Panc1 (cell line): ENCODE measurements around the gene KCNT1. TPM values are rescaled to one million over a fixed set of nuclear protein-coding genes. Genes with fewer than 3 reads are reported as not detected.

Experiments used
- ATAC-seq: fragments of 200-7000 bp; cut with Tn5 transposase; 2 replicates; pipeline ENCODE4 v1.9.1; 2020; ENCODE audit warnings: mild to moderate bottlenecking, moderate library complexity
- BruUV-seq: library from RNA; stranded (reverse); fragments of 400-500 nt; replicated peaks from 2 replicates; lab custom pipeline; 2021; lab: Mats Ljungman, UMichigan
- CTCF ChIA-PET: fragments of 300-600 bp; sonication (Branson Sonifier 250); formaldehyde crosslinking; loops from one replicate; lab custom pipeline; 2022; ENCODE audit warnings: antibody characterized with exemption; lab: Charles Lee
- POLR2A ChIA-PET: fragments of 300-600 bp; sonication (Branson Sonifier 250); formaldehyde crosslinking; loops from one replicate; lab custom pipeline; 2022; ENCODE audit warnings: antibody characterized with exemption; lab: Charles Lee
- DNase-seq: peaks from one replicate; pipeline ENCODE4 v3.0.0-alpha.2; 2010; ENCODE audit warnings: low read depth, low spot score
- H3K27ac ChIP-seq: 2 replicates; pipeline ENCODE4 v1.5.1; 2011; ENCODE audit warnings: mild to moderate bottlenecking, low read length, inconsistent platforms
- H3K27me3 ChIP-seq: fragments of 200-500 bp; sonication (Bioruptor generic); 2 replicates; pipeline ENCODE4 v1.6.0; 2014; ENCODE audit warnings: low read length, inconsistent platforms; ENCODE audit not compliant: control insufficient read depth, insufficient read depth
- H3K36me3 ChIP-seq: fragments of 200-500 bp; sonication (Bioruptor generic); 2 replicates; pipeline ENCODE4 v1.5.1; 2014; ENCODE audit warnings: inconsistent platforms, mild to moderate bottlenecking, low read length, moderate library complexity; ENCODE audit not compliant: control insufficient read depth, insufficient read depth
- H3K4me1 ChIP-seq: 2 replicates; pipeline ENCODE4 v1.5.1; 2011; ENCODE audit warnings: inconsistent platforms, mild to moderate bottlenecking, low read length, moderate library complexity; ENCODE audit not compliant: control insufficient read depth, insufficient read depth
- H3K4me3 ChIP-seq, 2 experiments: 2 replicates each; pipeline ENCODE4 v1.5.1; 2011 to 2012; ENCODE audit warnings: low read depth in 2 of 2, low read length in 2 of 2, mild to moderate bottlenecking in 2 of 2, inconsistent platforms in 1 of 2, moderate library complexity in 1 of 2
- H3K9me3 ChIP-seq: fragments of 200-500 bp; sonication (Bioruptor generic); 2 replicates; pipeline ENCODE4 v1.5.1; 2014; ENCODE audit warnings: low read depth, mild to moderate bottlenecking, inconsistent platforms, low read length, moderate library complexity; ENCODE audit not compliant: control insufficient read depth, insufficient read depth
- POLR2AphosphoS5 ChIP-seq: IDR thresholded peaks from 2 replicates; pipeline ENCODE4 v1.6.1; 2012; ENCODE audit warnings: mild to moderate bottlenecking, low read depth, low read length, moderate library complexity
- REST ChIP-seq, 2 experiments: IDR thresholded peaks; 2 replicates each; pipeline ENCODE4 v1.6.1; 2011 to 2012; ENCODE audit warnings: low read depth in 2 of 2, control low read depth in 1 of 2, low read length in 1 of 2, mild to moderate bottlenecking in 1 of 2, moderate library complexity in 1 of 2; ENCODE audit not compliant: insufficient read depth in 1 of 2
- SIN3A ChIP-seq: IDR thresholded peaks from 2 replicates; pipeline ENCODE4 v1.6.1; 2012; ENCODE audit warnings: low read depth, mild to moderate bottlenecking, low read length, moderate library complexity, borderline replicate concordance; ENCODE audit not compliant: insufficient read depth
- TCF7L2 ChIP-seq: IDR thresholded peaks from 2 replicates; pipeline ENCODE4 v1.6.1; 2011; ENCODE audit warnings: mild to moderate bottlenecking, low read depth, low read length, inconsistent platforms
- in situ Hi-C: cut with HindIII; loops from 2 replicates; pipeline ENCODE4 v1.10.0; 2016; ENCODE audit warnings: low sequenced_read_pairs, low pct_unique_long_range_greater_than_20kb
- intact Hi-C: fragments of 100-400 bp; cut with micrococcal nuclease; formaldehyde crosslinking; loops from one replicate; pipeline ENCODE4 v1.10.0; 2022; ENCODE audit not compliant: unreplicated experiment
- total RNA-seq: library from RNA; stranded (reverse); gene quantifications from one replicate; pipeline ENCODE4 v1.2.1, GENCODE V29; 2021; ENCODE audit not compliant: unreplicated experiment
- TF ChIP-seq, protein P1 (sequence below): fragments of 450-650 bp; IDR thresholded peaks from 2 replicates; pipeline ENCODE4 v1.5.1; 2017; ENCODE audit warnings: mild to moderate bottlenecking

Gene KCNT1
- total RNA-seq, 1 experiment from 2014 or later, result not detected

DNA sequence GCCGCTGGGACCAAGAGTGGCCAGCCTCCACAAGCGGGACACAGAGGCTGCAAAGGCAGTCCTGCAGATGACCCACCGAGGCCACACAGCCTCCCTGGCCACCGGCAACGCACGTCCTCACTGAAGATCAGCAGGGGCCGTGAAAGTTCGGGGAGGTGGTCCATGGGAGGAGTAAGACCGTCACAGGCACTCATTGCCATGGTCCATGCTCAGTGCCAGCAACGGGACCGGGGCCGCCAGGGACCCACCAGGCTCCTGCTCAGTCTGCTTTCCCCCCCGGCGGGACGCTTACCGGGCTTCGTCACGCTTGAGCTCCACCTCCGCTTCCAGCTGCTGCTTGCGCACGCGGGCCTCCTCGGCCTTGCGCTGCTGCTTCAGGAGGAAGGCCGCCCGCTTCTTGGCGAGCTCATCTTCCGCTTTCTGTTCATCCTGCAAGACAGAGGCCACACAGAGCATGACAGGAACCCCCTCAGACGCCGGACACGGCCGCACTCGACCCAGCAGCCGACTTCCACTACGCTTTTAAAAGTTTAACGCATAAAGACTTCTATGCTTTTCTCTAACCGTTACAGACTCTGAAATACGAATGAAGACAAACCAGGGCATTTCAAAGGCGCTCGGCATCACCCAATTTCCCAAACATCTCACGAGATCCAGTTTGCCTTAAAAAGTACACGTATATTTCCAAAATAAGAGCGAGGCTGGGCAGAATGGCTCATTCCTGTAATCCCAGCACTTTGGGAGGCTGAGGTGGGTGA lies 116.9 kb downstream of the KCNT1 start:
- no peak for DNase-seq
- in situ Hi-C loops, result no loop called here
- ChIA-PET CTCF (no interaction called here), POLR2A (no interaction called here)
- H3K4me1 ChIP-seq, result no peaks in the 10 kb centered on the region
- H3K36me3 ChIP-seq, result 0 out of 2 replicates have a peak, but pooled peaks cover 4% of the 10 kb centered on the region
- no peak overlapping the region for H3K4me3 ChIP-seq
- TF ChIP-seq POLR2AphosphoS5, result no peak
- TF ChIP-seq TCF7L2, result no peak
- intact Hi-C loops, result no loop called here
- no peaks in the 10 kb centered on the region for H3K9me3 ChIP-seq
- H3K27me3 ChIP-seq, result no peaks in the 10 kb centered on the region
- ATAC-seq, result no peak
- no peak overlapping the region for H3K27ac ChIP-seq
- BruUV-seq, result no TSS peak

DNA sequence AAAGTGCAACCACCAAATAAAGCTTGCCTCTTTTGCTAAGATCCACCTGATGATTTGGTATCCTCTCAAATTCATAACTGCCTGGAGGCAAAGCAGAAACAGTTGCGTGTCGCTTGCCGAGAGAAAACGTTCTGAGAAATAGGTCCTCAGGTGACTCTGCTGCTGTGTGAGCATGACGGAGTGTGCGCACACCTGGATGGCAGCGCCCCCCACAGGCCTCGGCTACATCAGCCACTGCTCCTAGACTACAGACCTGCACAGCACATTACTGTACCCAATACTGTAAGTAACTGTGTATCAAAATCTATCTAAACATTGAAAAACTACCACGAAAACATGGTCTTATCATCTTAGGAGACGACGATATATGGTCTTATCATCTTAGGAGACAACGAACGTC lies 117.9 kb downstream of the KCNT1 start:
- ATAC-seq (no peak), DNase-seq (no peak)
- ChIA-PET CTCF (interaction anchor here (0.7 to 0.9 kb wide), 2 partner anchors 91 to 1655 kb away, joined by 4 to 7 read pairs; partner anchors contain the start of gene RNU6ATAC), POLR2A (no interaction called here)
- Histone ChIP-seq H3K4me3 (no peak overlapping the region), H3K36me3 (0 out of 2 replicates have a peak, but pooled peaks cover 4% of the 10 kb centered on the region), H3K27ac (no peak overlapping the region), H3K27me3 (no peaks in the 10 kb centered on the region), H3K9me3 (no peaks in the 10 kb centered on the region), H3K4me1 (no peaks in the 10 kb centered on the region)
- intact Hi-C loops (no loop called here), in situ Hi-C loops (no loop called here)
- TF ChIP-seq REST (IDR thresholded peaks at IDR 0.05; ENCODE audit: insufficient read depth in 1 of 2, low read depth in 2 of 2, low read length in 1 of 2) (no peak), POLR2AphosphoS5 (no peak), SIN3A (no peak), TCF7L2 (no peak)
- TF ChIP-seq, protein P1, sequence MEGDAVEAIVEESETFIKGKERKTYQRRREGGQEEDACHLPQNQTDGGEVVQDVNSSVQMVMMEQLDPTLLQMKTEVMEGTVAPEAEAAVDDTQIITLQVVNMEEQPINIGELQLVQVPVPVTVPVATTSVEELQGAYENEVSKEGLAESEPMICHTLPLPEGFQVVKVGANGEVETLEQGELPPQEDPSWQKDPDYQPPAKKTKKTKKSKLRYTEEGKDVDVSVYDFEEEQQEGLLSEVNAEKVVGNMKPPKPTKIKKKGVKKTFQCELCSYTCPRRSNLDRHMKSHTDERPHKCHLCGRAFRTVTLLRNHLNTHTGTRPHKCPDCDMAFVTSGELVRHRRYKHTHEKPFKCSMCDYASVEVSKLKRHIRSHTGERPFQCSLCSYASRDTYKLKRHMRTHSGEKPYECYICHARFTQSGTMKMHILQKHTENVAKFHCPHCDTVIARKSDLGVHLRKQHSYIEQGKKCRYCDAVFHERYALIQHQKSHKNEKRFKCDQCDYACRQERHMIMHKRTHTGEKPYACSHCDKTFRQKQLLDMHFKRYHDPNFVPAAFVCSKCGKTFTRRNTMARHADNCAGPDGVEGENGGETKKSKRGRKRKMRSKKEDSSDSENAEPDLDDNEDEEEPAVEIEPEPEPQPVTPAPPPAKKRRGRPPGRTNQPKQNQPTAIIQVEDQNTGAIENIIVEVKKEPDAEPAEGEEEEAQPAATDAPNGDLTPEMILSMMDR, result no peak
- no TSS peak for BruUV-seq

- in situ Hi-C loops, result no loop called here
- ATAC-seq, result no peak
- POLR2A ChIA-PET, result no interaction called here
- no peak overlapping the region for H3K27ac ChIP-seq
- H3K36me3 ChIP-seq, result 0 out of 2 replicates have a peak, but pooled peaks cover 4% of the 10 kb centered on the region
- CTCF ChIA-PET, result interaction anchor here (0.6 to 0.9 kb wide), 2 partner anchors 33 to 91 kb away, joined by 4 read pairs; no protein-coding TSS in a partner anchor
- H3K27me3 ChIP-seq, result no peaks in the 10 kb centered on the region
- no peaks in the 10 kb centered on the region for H3K4me1 ChIP-seq
- no peak for DNase-seq
- intact Hi-C loops, result no loop called here
- no TSS peak for BruUV-seq
- H3K4me3 ChIP-seq, result no peak overlapping the region
- H3K9me3 ChIP-seq, result no peaks in the 10 kb centered on the region
- TF ChIP-seq SIN3A, result no peak
- TF ChIP-seq REST (IDR thresholded peaks at IDR 0.05; ENCODE audit: insufficient read depth in 1 of 2, low read depth in 2 of 2, low read length in 1 of 2), result no peak
- TF ChIP-seq, protein P1, result no peak
- TF ChIP-seq POLR2AphosphoS5, result no peak
- no peak for TF ChIP-seq TCF7L2
Observed at GRCh38 chr9:135820661-135821060, 118.7 kb downstream of the KCNT1 start.
